KMS-11 (cell line): ENCODE results near the gene GDA.
A peak's percentile ranks its signal among the peaks of the same experiment; 100 is the strongest.

Experiments used
- H2AFZ ChIP-seq: fragments of 200-600 bp; sonication (generic); 2 replicates; pipeline ENCODE4 v1.6.1; 2016; ENCODE audit warnings: antibody characterized with exemption, mixed run types, low read depth
- H3K27ac ChIP-seq: fragments of 200-600 bp; sonication (generic); 2 replicates; pipeline ENCODE4 v1.6.1; 2016; ENCODE audit warnings: mild to moderate bottlenecking, mixed run types
- H3K27me3 ChIP-seq: fragments of 200-600 bp; sonication (generic); 2 replicates; pipeline ENCODE4 v1.6.1; 2017; ENCODE audit warnings: mild to moderate bottlenecking, low read depth, mixed run types, moderate library complexity; ENCODE audit not compliant: insufficient read depth
- H3K36me3 ChIP-seq: fragments of 200-600 bp; sonication (generic); 2 replicates; pipeline ENCODE4 v1.6.1; 2017; ENCODE audit warnings: mild to moderate bottlenecking, mixed run types; ENCODE audit not compliant: insufficient read depth
- H3K4me1 ChIP-seq: fragments of 200-600 bp; sonication (generic); 2 replicates; pipeline ENCODE4 v1.6.1; 2016; ENCODE audit warnings: mild to moderate bottlenecking, low read depth, mixed run types; ENCODE audit not compliant: poor library complexity, severe bottlenecking
- H3K4me2 ChIP-seq: fragments of 200-600 bp; sonication (generic); 2 replicates; pipeline ENCODE4 v1.7.0; 2016; ENCODE audit warnings: mild to moderate bottlenecking, mixed run types
- H3K4me3 ChIP-seq: fragments of 200-600 bp; sonication (generic); IDR thresholded peaks from 2 replicates; pipeline ENCODE4 v1.6.1; 2017; ENCODE audit warnings: low read depth, low read length, mixed read lengths; ENCODE audit not compliant: insufficient read depth
- H3K79me2 ChIP-seq: fragments of 200-600 bp; sonication (generic); 2 replicates; pipeline ENCODE4 v1.6.1; 2016; ENCODE audit warnings: low read depth, mixed run types; ENCODE audit not compliant: insufficient read depth
- H3K9ac ChIP-seq: fragments of 200-600 bp; sonication (generic); 2 replicates; pipeline ENCODE4 v1.6.1; 2016; ENCODE audit warnings: mild to moderate bottlenecking, mixed run types
- H4K20me1 ChIP-seq: fragments of 200-600 bp; sonication (generic); 2 replicates; pipeline ENCODE4 v1.6.1; 2016; ENCODE audit warnings: mild to moderate bottlenecking, mixed run types; ENCODE audit not compliant: insufficient read depth
- CTCF ChIP-seq: fragments of 200-600 bp; sonication (generic); conservative IDR thresholded peaks from 2 replicates; pipeline ENCODE4 v1.6.1; 2017; ENCODE audit warnings: low read depth, mild to moderate bottlenecking, antibody characterized with exemption, low read length, moderate library complexity, mixed read lengths

GDA gene

GRCh38 chr9:72292256-72292682, 143.0 kb downstream of the GDA start:
- H4K20me1 ChIP-seq: no peaks in the 10 kb centered on the region
- H3K4me1 ChIP-seq: peaks cover 7% of the 10 kb centered on the region
- H3K9ac ChIP-seq: no peak overlapping the region
- no peak overlapping the region for H3K27ac ChIP-seq
- no peak overlapping the region for H3K4me3 ChIP-seq
- H3K27me3 ChIP-seq: no peaks in the 10 kb centered on the region
- no peaks in the 10 kb centered on the region for H3K79me2 ChIP-seq
- TF ChIP-seq CTCF: peak; percentile 64
- H2AFZ ChIP-seq: no peak overlapping the region
- no peak overlapping the region for H3K4me2 ChIP-seq
- H3K36me3 ChIP-seq: no peaks in the 10 kb centered on the region

- H3K9ac ChIP-seq: no peak overlapping the region
- H3K79me2 ChIP-seq: no peaks in the 10 kb centered on the region
- no peaks in the 10 kb centered on the region for H3K27me3 ChIP-seq
- H3K4me1 ChIP-seq: peaks cover 7% of the 10 kb centered on the region
- H3K36me3 ChIP-seq: no peaks in the 10 kb centered on the region
- no peak overlapping the region for H3K27ac ChIP-seq
- H4K20me1 ChIP-seq: no peaks in the 10 kb centered on the region
- no peak overlapping the region for H2AFZ ChIP-seq
- no peak overlapping the region for H3K4me3 ChIP-seq
- no peak for TF ChIP-seq CTCF
- no peak overlapping the region for H3K4me2 ChIP-seq
Observed at GRCh38 chr9:72292874-72293607, 143.8 kb downstream of the GDA start.

- Histone ChIP-seq H3K27ac (no peak overlapping the region), H3K79me2 (no peaks in the 10 kb centered on the region), H3K9ac (no peak overlapping the region), H3K4me1 (peaks cover 7% of the 10 kb centered on the region), H3K27me3 (no peaks in the 10 kb centered on the region), H4K20me1 (no peaks in the 10 kb centered on the region), H3K4me3 (no peak overlapping the region), H2AFZ (no peak overlapping the region), H3K36me3 (no peaks in the 10 kb centered on the region), H3K4me2 (no peak overlapping the region)
- no peak for TF ChIP-seq CTCF
Observed at GRCh38 chr9:72294936-72295335, 145.7 kb downstream of the GDA start.

GRCh38 chr9:72297516-72297915, 148.3 kb downstream of the GDA start:
- Histone ChIP-seq H3K36me3 (no peaks in the 10 kb centered on the region), H3K27ac (no peak overlapping the region), H3K4me3 (no peak overlapping the region), H2AFZ (no peak overlapping the region), H3K4me1 (peaks cover 7% of the 10 kb centered on the region), H3K9ac (no peak overlapping the region), H3K4me2 (no peak overlapping the region), H3K79me2 (no peaks in the 10 kb centered on the region), H4K20me1 (no peaks in the 10 kb centered on the region), H3K27me3 (no peaks in the 10 kb centered on the region)
- TF ChIP-seq CTCF: no peak
